ENCODE results near the gene USP31.
A peak's percentile ranks its signal among the peaks of the same experiment; 100 is the strongest.

The USP31 gene

DNA sequence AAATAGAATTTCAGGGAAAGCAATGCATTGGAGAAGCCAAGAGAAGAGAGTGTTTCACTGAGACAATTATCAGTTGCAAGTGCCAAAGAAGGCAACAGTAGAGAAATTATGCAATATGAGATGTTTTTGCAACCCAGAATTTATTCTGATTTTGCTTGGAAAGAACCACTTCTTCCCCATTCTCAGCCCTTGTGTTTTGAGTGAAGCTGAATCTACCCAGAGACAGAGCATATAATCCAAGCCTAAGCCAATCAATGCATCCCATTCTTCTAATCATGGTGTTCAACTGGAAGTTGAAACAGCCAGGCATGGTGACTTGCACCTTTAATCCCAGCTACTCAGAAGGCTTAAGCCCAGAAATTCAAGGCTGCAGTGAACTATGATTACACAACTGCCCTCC is 26.4 kb upstream of the USP31 start:
- TF ChIP-seq, protein P1, sequence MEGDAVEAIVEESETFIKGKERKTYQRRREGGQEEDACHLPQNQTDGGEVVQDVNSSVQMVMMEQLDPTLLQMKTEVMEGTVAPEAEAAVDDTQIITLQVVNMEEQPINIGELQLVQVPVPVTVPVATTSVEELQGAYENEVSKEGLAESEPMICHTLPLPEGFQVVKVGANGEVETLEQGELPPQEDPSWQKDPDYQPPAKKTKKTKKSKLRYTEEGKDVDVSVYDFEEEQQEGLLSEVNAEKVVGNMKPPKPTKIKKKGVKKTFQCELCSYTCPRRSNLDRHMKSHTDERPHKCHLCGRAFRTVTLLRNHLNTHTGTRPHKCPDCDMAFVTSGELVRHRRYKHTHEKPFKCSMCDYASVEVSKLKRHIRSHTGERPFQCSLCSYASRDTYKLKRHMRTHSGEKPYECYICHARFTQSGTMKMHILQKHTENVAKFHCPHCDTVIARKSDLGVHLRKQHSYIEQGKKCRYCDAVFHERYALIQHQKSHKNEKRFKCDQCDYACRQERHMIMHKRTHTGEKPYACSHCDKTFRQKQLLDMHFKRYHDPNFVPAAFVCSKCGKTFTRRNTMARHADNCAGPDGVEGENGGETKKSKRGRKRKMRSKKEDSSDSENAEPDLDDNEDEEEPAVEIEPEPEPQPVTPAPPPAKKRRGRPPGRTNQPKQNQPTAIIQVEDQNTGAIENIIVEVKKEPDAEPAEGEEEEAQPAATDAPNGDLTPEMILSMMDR (conservative IDR thresholded peaks at IDR 0.05; ENCODE audit: low read length): no peak
- DNase-seq (ENCODE audit: low read depth): no peak
- no peak overlapping the region for H3K4me3 ChIP-seq (ENCODE audit: low read length)

DNA sequence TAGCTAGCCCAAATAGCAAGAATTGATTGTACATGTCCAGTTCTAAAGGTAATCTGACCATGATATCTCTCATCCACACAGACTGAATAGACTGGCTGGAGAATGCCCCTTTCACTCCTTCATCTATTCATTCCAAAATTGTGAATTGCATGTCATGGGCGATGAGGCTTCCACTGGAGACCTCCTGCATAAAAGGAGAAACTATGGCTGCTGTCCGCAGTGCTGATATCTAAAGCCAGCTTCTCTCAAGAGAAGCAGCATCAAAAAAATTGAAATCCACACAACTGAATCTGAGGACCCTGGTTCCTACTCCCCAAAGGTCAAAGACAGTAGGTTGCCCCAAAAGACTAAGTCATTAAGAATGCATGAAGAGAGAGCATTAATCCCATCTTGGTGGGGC is 25.4 kb upstream of the USP31 start:
- TF ChIP-seq, protein P1 (conservative IDR thresholded peaks at IDR 0.05; ENCODE audit: low read length): no peak
- DNase-seq (ENCODE audit: low read depth): peak; percentile 3
- H3K4me3 ChIP-seq (ENCODE audit: low read length): no peak overlapping the region

DNA sequence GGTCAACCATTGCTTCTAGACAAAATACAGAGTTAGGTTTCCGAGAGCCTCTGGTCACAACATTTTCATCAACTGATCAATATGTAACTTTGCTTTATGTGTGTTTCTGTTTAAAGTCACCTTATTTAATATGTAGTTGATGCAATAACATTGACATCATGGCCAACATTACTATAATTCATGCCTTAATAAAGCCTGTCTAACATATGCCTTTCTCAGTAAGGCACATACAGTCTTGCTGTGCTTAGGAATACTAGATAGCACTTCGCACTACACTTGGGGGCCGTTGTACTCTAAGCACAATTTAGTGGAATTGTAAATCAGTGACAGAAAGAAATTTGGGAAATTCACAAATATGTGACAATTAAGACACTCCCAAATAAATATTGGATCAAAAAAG is 23.7 kb upstream of the USP31 start:
- TF ChIP-seq, protein P1 (conservative IDR thresholded peaks at IDR 0.05; ENCODE audit: low read length): no peak
- H3K4me3 ChIP-seq (ENCODE audit: low read length): no peak overlapping the region
- no peak for DNase-seq (ENCODE audit: low read depth)

DNA sequence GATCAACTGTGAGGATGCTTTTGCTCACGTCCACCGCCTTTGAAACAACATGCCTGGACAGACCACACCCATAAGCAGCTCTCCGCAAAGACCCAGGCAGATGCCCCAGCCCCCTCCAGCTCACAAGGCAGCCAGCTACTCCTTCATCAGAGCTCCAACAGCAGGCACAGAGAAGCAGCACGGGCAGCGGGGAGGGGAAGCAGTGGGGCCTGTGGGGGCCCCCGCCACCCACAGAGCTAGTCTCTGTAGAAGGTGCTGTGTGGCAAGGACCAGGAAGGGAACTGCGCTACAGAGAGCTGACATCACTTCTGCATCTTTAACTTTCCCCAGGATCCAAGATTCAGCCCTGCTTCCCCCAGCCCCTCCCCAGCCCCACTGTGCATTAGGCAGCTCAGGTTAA is 23.3 kb upstream of the USP31 start:
- no peak overlapping the region for H3K4me3 ChIP-seq (ENCODE audit: low read length)
- TF ChIP-seq, protein P1 (conservative IDR thresholded peaks at IDR 0.05; ENCODE audit: low read length): no peak
- no peak for DNase-seq (ENCODE audit: low read depth)

DNA sequence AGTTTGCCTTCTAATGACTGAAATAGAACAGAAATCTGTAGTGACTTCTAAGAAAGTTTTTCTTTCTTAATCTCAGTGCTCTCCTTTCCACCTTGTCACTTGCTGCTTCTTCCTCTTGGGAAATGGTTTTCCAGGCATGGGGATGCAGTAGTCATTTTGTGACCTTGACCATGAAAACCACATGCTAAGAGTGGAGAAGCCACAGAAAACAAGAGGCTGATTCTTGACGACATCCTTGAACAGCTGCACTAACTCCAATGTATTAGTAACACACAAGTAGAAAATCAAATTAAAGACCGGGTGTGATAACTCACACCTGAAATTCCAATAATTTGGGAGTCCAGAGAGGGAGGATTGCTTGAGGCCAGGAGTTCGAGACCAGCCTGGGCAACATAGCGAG is 15.5 kb upstream of the USP31 start:
- H3K4me3 ChIP-seq (ENCODE audit: low read length): no peak overlapping the region
- no peak for DNase-seq (ENCODE audit: low read depth)
- TF ChIP-seq, protein P1 (conservative IDR thresholded peaks at IDR 0.05; ENCODE audit: low read length): no peak

DNA sequence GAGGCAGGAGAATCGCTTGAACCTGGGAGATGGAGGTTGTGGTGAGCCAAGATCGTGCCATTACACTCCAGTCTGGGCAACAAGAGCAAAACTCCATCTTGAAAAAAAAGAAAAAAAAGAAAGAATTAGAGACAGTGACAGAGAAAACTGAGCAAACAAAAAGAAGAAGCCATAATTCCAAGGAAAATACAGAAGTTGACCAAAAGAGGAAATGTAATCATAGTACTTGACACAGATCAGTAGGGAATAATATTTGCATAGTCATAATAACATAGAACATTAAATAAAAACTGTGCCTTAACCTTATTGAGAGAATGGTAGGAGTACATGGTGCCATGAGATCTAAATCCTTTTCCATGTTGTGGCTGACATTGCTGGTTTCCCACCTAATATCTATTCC is 14.7 kb upstream of the USP31 start:
- TF ChIP-seq, protein P1 (conservative IDR thresholded peaks at IDR 0.05; ENCODE audit: low read length): no peak
- H3K4me3 ChIP-seq (ENCODE audit: low read length): no peak overlapping the region
- DNase-seq (ENCODE audit: low read depth): no peak

DNA sequence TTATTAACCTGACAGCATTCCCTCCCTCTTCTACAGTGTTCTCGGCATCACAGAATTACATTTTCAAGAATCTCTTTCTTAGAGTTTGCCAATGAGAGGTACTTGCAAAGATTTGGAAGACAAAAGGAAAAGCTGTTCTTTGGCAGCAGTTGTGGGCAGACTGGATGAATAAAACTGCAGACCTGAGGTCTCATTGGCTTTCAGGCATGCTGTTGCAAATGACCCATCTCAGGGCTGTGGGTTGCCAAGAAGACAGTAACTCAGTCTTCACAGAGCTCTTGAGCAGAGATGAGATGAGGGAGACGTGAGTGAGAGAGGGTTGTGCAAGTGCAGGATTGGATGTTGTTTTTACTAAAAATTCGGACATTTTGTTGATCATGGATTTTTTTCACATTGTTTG is 11.3 kb upstream of the USP31 start:
- DNase-seq (ENCODE audit: low read depth): no peak
- TF ChIP-seq, protein P1 (conservative IDR thresholded peaks at IDR 0.05; ENCODE audit: low read length): no peak
- no peak overlapping the region for H3K4me3 ChIP-seq (ENCODE audit: low read length)

Data from AG10803 (cell line).